ENCODE data around the gene PATE1.

The PATE1 gene

DNA sequence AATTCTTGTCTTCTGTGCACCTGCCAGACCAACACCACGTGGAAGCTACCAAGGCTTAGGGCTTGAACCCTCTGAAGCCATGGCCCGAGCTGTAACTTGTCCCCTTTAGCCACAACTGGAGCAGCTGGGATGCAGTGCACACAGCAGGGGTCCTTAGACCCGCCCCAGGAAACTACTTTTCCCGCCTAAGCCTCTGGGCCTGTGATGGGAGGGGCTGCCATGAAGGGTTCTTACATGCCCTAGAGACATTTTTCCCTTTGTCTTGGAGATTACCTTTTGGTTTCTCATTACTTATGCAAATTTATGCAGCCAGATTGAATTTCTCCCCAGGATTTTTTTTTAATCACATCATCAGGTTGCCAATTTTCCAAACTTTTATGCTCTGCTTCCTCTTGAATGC, 51.6 kb downstream of the PATE1 start:
- DNase-seq, result no peak
